ENCODE measurements around the gene FGD2. TPM values are rescaled to one million over a fixed set of nuclear protein-coding genes. Genes with fewer than 3 reads are reported as not detected.

The FGD2 gene
- total and polyA plus RNA-seq, 4 donors = 20.4 to 76.7 (median 40.1) TPM

DNA sequence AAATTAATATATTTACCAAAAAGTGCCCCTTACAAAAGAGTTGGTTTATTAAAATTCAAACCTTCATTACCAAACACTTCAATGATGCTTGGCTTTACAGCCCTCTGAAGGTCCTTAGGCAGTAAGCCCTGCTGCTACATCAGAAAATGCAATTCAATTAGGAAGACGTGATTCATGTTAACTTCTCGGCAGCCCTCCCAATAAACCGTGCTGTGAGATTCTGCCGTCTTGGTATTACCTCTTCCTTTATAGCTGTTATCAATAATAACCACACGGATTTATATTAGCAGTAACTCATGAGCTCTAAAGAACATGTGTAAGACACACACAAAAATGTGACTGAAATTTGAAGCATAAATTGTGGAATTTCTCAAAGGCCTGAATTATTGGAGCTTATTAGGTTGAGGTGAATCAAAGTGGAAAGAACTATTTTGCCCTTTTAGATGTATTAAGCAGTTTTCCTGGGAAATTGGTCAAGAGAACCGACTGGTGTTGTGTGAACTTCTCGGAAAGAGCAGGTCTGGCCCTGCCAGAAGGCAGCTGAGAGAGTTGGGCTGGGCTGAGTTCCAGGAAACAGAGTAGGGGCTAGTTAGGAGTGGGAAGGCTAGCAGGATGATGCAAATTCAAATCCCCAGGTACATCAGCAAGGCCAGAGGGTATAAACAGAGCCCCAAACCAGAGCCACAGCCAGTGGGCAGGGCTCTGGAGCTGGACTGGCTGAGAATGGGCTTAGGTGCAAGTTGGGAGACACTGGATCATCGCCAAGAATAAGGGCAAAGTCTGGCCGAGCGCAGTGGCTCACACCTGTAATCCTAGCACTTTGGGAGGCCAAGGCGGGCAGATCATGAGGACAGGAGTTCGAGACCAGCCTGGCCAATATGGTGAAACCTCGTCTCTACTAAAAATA lies 33.1 kb downstream of the FGD2 start:
- Histone ChIP-seq H3K9ac (ENCODE audit: insufficient read depth in 1 of 2, low read length in 2 of 2) (no peak overlapping the region), H3K9me3 (ENCODE audit: control insufficient read depth in 4 of 4, insufficient read depth in 3 of 4, low read length in 3 of 4) (no peaks in the 10 kb centered on the region), H3K36me3 (ENCODE audit: control insufficient read depth in 4 of 4, insufficient read depth in 4 of 4, low read length in 4 of 4) (no peaks in the 10 kb centered on the region), H3K27me3 (ENCODE audit: control insufficient read depth in 3 of 3, insufficient read depth in 3 of 3, low read length in 2 of 3) (no peaks in the 10 kb centered on the region), H3K4me1 (ENCODE audit: control insufficient read depth in 5 of 5, insufficient read depth in 5 of 5, low read length in 5 of 5) (peaks cover 0 to 3% (median 0%) of the 10 kb centered on the region in 5 donors), H3K27ac (ENCODE audit: low read depth in 1 of 2, low read length in 1 of 2) (no peak overlapping the region), H3K4me3 (no peak overlapping the region)
- no peak for ATAC-seq (ENCODE audit: insufficient read depth, low FRiP score)
- TF ChIP-seq, protein P1, sequence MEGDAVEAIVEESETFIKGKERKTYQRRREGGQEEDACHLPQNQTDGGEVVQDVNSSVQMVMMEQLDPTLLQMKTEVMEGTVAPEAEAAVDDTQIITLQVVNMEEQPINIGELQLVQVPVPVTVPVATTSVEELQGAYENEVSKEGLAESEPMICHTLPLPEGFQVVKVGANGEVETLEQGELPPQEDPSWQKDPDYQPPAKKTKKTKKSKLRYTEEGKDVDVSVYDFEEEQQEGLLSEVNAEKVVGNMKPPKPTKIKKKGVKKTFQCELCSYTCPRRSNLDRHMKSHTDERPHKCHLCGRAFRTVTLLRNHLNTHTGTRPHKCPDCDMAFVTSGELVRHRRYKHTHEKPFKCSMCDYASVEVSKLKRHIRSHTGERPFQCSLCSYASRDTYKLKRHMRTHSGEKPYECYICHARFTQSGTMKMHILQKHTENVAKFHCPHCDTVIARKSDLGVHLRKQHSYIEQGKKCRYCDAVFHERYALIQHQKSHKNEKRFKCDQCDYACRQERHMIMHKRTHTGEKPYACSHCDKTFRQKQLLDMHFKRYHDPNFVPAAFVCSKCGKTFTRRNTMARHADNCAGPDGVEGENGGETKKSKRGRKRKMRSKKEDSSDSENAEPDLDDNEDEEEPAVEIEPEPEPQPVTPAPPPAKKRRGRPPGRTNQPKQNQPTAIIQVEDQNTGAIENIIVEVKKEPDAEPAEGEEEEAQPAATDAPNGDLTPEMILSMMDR (IDR thresholded peaks at IDR 0.05; ENCODE audit: control extremely low read depth, extremely low read depth) = no peak
- WGBS, 2 donors = 71 to 79% methylated on average over 13 of the region's 13 CpGs
- DNase-seq = peak in 2 of 3 donors; percentile 52 to 66

DNA sequence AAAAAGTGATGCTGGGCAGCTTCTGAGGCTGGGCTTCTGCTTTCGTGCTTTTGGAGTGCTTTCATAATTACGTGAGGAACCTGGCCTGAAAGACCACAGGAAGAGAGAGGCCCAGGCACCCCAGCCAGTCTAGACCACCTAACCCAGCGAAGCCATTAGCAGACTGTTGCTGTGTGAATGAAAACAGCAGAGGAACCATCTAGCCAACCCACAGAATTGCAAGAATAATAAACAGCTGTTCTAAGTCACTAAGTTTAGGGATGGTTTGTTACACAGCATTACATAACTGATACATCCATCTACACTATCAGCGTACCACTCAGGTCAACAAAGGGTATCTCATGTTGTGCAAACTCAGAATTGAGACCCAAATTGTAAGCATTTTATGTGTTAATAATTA lies 34.5 kb downstream of the FGD2 start:
- Histone ChIP-seq H3K9me3 (ENCODE audit: control insufficient read depth in 4 of 4, insufficient read depth in 3 of 4, low read length in 3 of 4) (no peaks in the 10 kb centered on the region), H3K4me1 (ENCODE audit: control insufficient read depth in 5 of 5, insufficient read depth in 5 of 5, low read length in 5 of 5) (peaks cover 0 to 3% (median 0%) of the 10 kb centered on the region in 5 donors), H3K9ac (ENCODE audit: insufficient read depth in 1 of 2, low read length in 2 of 2) (no peak overlapping the region), H3K36me3 (ENCODE audit: control insufficient read depth in 4 of 4, insufficient read depth in 4 of 4, low read length in 4 of 4) (no peaks in the 10 kb centered on the region), H3K27me3 (ENCODE audit: control insufficient read depth in 3 of 3, insufficient read depth in 3 of 3, low read length in 2 of 3) (no peaks in the 10 kb centered on the region), H3K4me3 (no peak overlapping the region), H3K27ac (ENCODE audit: low read depth in 1 of 2, low read length in 1 of 2) (no peak overlapping the region)
- TF ChIP-seq, protein P1 (IDR thresholded peaks at IDR 0.05; ENCODE audit: control extremely low read depth, extremely low read depth) = no peak
- WGBS, 2 donors = 47 to 71% methylated on average over 4 of the region's 4 CpGs
- ATAC-seq (ENCODE audit: insufficient read depth, low FRiP score) = no peak
- DNase-seq = no peak

DNA sequence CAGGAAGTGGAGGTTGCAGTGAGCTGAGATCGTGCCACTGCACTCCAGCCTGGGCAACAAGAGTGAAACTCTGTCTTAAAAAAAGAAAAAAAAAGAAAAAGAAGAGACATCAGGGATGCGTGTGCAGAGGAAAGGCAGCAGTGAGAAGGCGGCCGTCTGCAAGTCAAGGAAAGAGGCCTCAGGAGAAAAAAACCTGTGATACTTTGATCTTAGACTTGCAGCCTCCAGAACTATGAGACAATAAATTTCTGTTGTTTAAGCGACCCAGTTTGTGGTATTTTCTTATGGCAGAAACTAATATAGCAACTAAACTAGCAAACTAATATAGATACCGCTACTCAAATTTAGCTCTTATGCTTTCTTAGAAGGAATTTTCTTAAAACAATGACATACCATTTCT lies 36.1 kb downstream of the FGD2 start:
- H3K36me3 ChIP-seq (ENCODE audit: control insufficient read depth in 4 of 4, insufficient read depth in 4 of 4, low read length in 4 of 4) = no peaks in the 10 kb centered on the region
- WGBS, 2 donors = 90 to 94% methylated on average over 6 of the region's 6 CpGs
- TF ChIP-seq, protein P1 (IDR thresholded peaks at IDR 0.05; ENCODE audit: control extremely low read depth, extremely low read depth) = no peak
- DNase-seq (no peak), ATAC-seq (ENCODE audit: insufficient read depth, low FRiP score) (no peak)
- no peaks in the 10 kb centered on the region for H3K9me3 ChIP-seq (ENCODE audit: control insufficient read depth in 4 of 4, insufficient read depth in 3 of 4, low read length in 3 of 4)
- H3K4me3 ChIP-seq = no peak overlapping the region
- peaks cover 0 to 3% (median 0%) of the 10 kb centered on the region in 5 donors for H3K4me1 ChIP-seq (ENCODE audit: control insufficient read depth in 5 of 5, insufficient read depth in 5 of 5, low read length in 5 of 5)
- H3K9ac ChIP-seq (ENCODE audit: insufficient read depth in 1 of 2, low read length in 2 of 2) = no peak overlapping the region
- no peaks in the 10 kb centered on the region for H3K27me3 ChIP-seq (ENCODE audit: control insufficient read depth in 3 of 3, insufficient read depth in 3 of 3, low read length in 2 of 3)
- no peak overlapping the region for H3K27ac ChIP-seq (ENCODE audit: low read depth in 1 of 2, low read length in 1 of 2)
